Skeletal muscle satellite cell (primary cell): ENCODE results near the gene COL9A2.

Experiments used
- H3K27me3 ChIP-seq: 2 replicates; pipeline ENCODE4 v1.7.0; 2013; ENCODE audit warnings: low read length; ENCODE audit not compliant: control insufficient read depth, insufficient read depth
- H3K36me3 ChIP-seq: 2 replicates; pipeline ENCODE4 v1.7.0; 2013; ENCODE audit warnings: mild to moderate bottlenecking, control low read depth, low read length; ENCODE audit not compliant: insufficient read depth
- H3K4me1 ChIP-seq: 2 replicates; pipeline ENCODE4 v1.7.0; 2013; ENCODE audit warnings: low read length; ENCODE audit not compliant: control insufficient read depth, insufficient read depth
- H3K4me2 ChIP-seq: 2 replicates; pipeline ENCODE4 v1.7.0; 2013; ENCODE audit warnings: mild to moderate bottlenecking, low read length
- H3K4me3 ChIP-seq: 2 replicates; pipeline ENCODE4 v1.7.0; 2013; ENCODE audit warnings: low read length
- H3K9ac ChIP-seq: 2 replicates; pipeline ENCODE4 v1.7.0; 2013; ENCODE audit warnings: mild to moderate bottlenecking, low read depth, low read length, moderate library complexity
- H3K9me3 ChIP-seq: replicated peaks from 2 replicates; pipeline ENCODE4 v1.7.0; 2013; ENCODE audit warnings: mild to moderate bottlenecking, control low read depth, low read length

COL9A2 gene

GRCh38 chr1:40251456-40251855 is 65.6 kb downstream of the COL9A2 start:
- H3K27me3 ChIP-seq, result no peaks in the 10 kb centered on the region
- no peak overlapping the region for H3K9ac ChIP-seq
- H3K4me2 ChIP-seq, result no peak overlapping the region
- no peak overlapping the region for H3K4me3 ChIP-seq
- peaks cover 3% of the 10 kb centered on the region for H3K4me1 ChIP-seq
- peaks cover 2% of the 10 kb centered on the region for H3K36me3 ChIP-seq
- no peaks in the 10 kb centered on the region for H3K9me3 ChIP-seq
